T-cell (primary cell): ENCODE measurements around the gene FOXL1. TPM values are rescaled to one million over a fixed set of nuclear protein-coding genes. Genes with fewer than 3 reads are reported as not detected.
A peak's percentile ranks its signal among the peaks of the same experiment; 100 is the strongest.

Experiments used
- ATAC-seq, 4 experiments: fragments of 200-7000 bp in 3 of 4; fragments of 150-1000 bp in 1 of 4; cut with Tn5 transposase; replicated peaks in 1 of 4; 1 replicate in 3 of 4; 2 replicates in 1 of 4; pipeline ENCODE4 v1.10.0; 2021; ENCODE audit warnings: moderate library complexity in 3 of 4, mild to moderate bottlenecking in 2 of 4, moderate number of reproducible peaks in 1 of 4
- CTCF ChIA-PET, 2 donors: fragments of 300-600 bp; sonication (Branson Sonifier 250); formaldehyde crosslinking; loops; one replicate each; lab custom pipeline; 2022; ENCODE audit warnings: antibody characterized with exemption in 2 of 2; lab: Charles Lee
- POLR2A ChIA-PET, 2 donors: fragments of 300-600 bp; sonication (Branson Sonifier 250); formaldehyde crosslinking; loops; one replicate each; lab custom pipeline; 2022; ENCODE audit warnings: antibody characterized with exemption in 2 of 2; lab: Charles Lee
- DNase-seq, 35 experiments: peaks; one replicate each; pipeline versions ENCODE4 v3.0.0 to v3.0.0-alpha.2; 2013 to 2023
- H3K27ac ChIP-seq: one replicate; pipeline ENCODE4 v1.5.1; 2013; ENCODE audit warnings: low read length
- H3K27me3 ChIP-seq, 2 experiments: replicated peaks in 1 of 2; 1 replicate in 1 of 2; 2 replicates in 1 of 2; pipeline versions ENCODE4 v1.6.1 to v1.7.0; 2013; ENCODE audit warnings: low read length in 1 of 2, mixed read lengths in 1 of 2; ENCODE audit not compliant: control insufficient read depth in 2 of 2, insufficient read depth in 2 of 2; ENCODE audit errors: extremely low read depth in 1 of 2
- H3K36me3 ChIP-seq, 2 donors: 1 replicate in 1 of 2; 2 replicates in 1 of 2; pipeline versions ENCODE4 v1.6.1 to v1.7.0; 2013; ENCODE audit warnings: low read length in 1 of 2; ENCODE audit not compliant: control insufficient read depth in 2 of 2, insufficient read depth in 1 of 2; ENCODE audit errors: extremely low read depth in 1 of 2
- H3K4me1 ChIP-seq, 2 experiments: 1 replicate in 1 of 2; 2 replicates in 1 of 2; pipeline versions ENCODE4 v1.6.1 to v1.7.0; 2013; ENCODE audit warnings: low read length in 2 of 2, mixed read lengths in 1 of 2; ENCODE audit not compliant: insufficient read depth in 2 of 2, control insufficient read depth in 1 of 2; ENCODE audit errors: extremely low read depth in 1 of 2
- H3K4me3 ChIP-seq, 2 donors: 1 replicate in 1 of 2; 2 replicates in 1 of 2; pipeline versions ENCODE4 v1.5.1 to v1.7.0; 2013; ENCODE audit warnings: mild to moderate bottlenecking in 2 of 2, low read length in 1 of 2, moderate library complexity in 1 of 2; ENCODE audit not compliant: control insufficient read depth in 1 of 2; ENCODE audit errors: extremely low read depth in 1 of 2
- H3K9me3 ChIP-seq: 2 replicates; pipeline ENCODE4 v1.7.0; 2013
- H3K27ac Mint-ChIP-seq, 2 donors: one replicate each; pipeline ENCODE4 v1.8.0; 2020 to 2021; ENCODE audit warnings: mild to moderate bottlenecking in 2 of 2, mixed read lengths in 2 of 2
- H3K27me3 Mint-ChIP-seq, 2 donors: one replicate each; pipeline ENCODE4 v1.8.0; 2021 to 2022; ENCODE audit warnings: mixed read lengths in 2 of 2
- H3K36me3 Mint-ChIP-seq: one replicate; pipeline ENCODE4 v1.8.0; 2021; ENCODE audit warnings: mixed read lengths
- H3K4me1 Mint-ChIP-seq, 3 donors: one replicate each; pipeline ENCODE4 v1.8.0; 2020 to 2022; ENCODE audit warnings: mixed read lengths in 3 of 3, mild to moderate bottlenecking in 1 of 3
- H3K4me3 Mint-ChIP-seq, 3 donors: one replicate each; pipeline ENCODE4 v1.8.0; 2020 to 2022; ENCODE audit warnings: mild to moderate bottlenecking in 3 of 3, mixed read lengths in 3 of 3, moderate library complexity in 3 of 3
- H3K9me3 Mint-ChIP-seq, 3 donors: one replicate each; pipeline ENCODE4 v1.8.0; 2020 to 2022; ENCODE audit warnings: mixed read lengths in 3 of 3
- WGBS: methylation state at CpG from one replicate; pipeline ENCODE4 v1.1.5; 2013; ENCODE audit warnings: missing lambda C conversion rate; ENCODE audit not compliant: insufficient coverage; 5-methylcytosine and 5-hydroxymethylcytosine counted together
- total RNA-seq, 35 experiments: library from RNA in 6 of 35; stranded (reverse) in 6 of 35; fragments of 120-200 nt in 1 of 35; gene quantifications; one replicate each; pipeline versions ENCODE4 v1.2.1 to v1.2.4 and lab custom pipeline; 2013 to 2026

Gene FOXL1
- total RNA-seq, 5 donors from 2014 or later (not counting 1 experiment from before 2014, with no cell fraction given) = not detected

- Histone ChIP-seq H3K4me3 (peak overlapping the region in 1 of 2 donors; percentile 26), H3K27me3 (peaks cover 10 to 73% of the 10 kb centered on the region in 2 experiments), H3K27ac (no peak overlapping the region), H3K4me1 (peaks cover 4 to 28% of the 10 kb centered on the region in 2 experiments), H3K36me3 (no peaks in the 10 kb centered on the region), H3K9me3 (no peaks in the 10 kb centered on the region)
- POLR2A ChIA-PET = no interaction called here
- ATAC-seq (peak in 1 of 4 experiments; percentile 9), DNase-seq (peak in 1 of 35 experiments; percentile 18)
- H3K9me3 Mint-ChIP-seq = no peaks in the 10 kb centered on the region
- peaks cover 19 to 32% (median 20%) of the 10 kb centered on the region in 3 donors for H3K4me1 Mint-ChIP-seq
- H3K4me3 Mint-ChIP-seq = peak overlapping the region; percentile 6 to 66 (median 21)
- 5% methylated on average over 79 of the region's 88 CpGs for WGBS
- no peaks in the 10 kb centered on the region for H3K36me3 Mint-ChIP-seq
- CTCF ChIA-PET = no interaction called here
- H3K27ac Mint-ChIP-seq = no peak overlapping the region
- peaks cover 49 to 76% of the 10 kb centered on the region in 2 donors for H3K27me3 Mint-ChIP-seq
Measured at GRCh38 chr16:86566966-86567700, 11.2 kb upstream of the FOXL1 start.

GRCh38 chr16:86567701-86568581 is 10.4 kb upstream of the FOXL1 start:
- peak overlapping the region; percentile 6 to 66 (median 21) for H3K4me3 Mint-ChIP-seq
- CTCF ChIA-PET = no interaction called here
- H3K9me3 ChIP-seq = no peaks in the 10 kb centered on the region
- DNase-seq (peak in 1 of 35 experiments; percentile 25), ATAC-seq (no peak)
- no peaks in the 10 kb centered on the region for H3K36me3 Mint-ChIP-seq
- 5% methylated on average over 100 of the region's 116 CpGs for WGBS
- H3K9me3 Mint-ChIP-seq = no peaks in the 10 kb centered on the region
- POLR2A ChIA-PET = no interaction called here
- H3K4me1 ChIP-seq = peaks cover 4 to 28% of the 10 kb centered on the region in 2 experiments
- no peak overlapping the region for H3K27ac Mint-ChIP-seq
- H3K27me3 Mint-ChIP-seq = peaks cover 49 to 80% of the 10 kb centered on the region in 2 donors
- peaks cover 10 to 74% of the 10 kb centered on the region in 2 experiments for H3K27me3 ChIP-seq
- H3K4me3 ChIP-seq = no peak overlapping the region
- H3K36me3 ChIP-seq = no peaks in the 10 kb centered on the region
- peaks cover 19 to 32% (median 20%) of the 10 kb centered on the region in 3 donors for H3K4me1 Mint-ChIP-seq
- no peak overlapping the region for H3K27ac ChIP-seq

- no peak for DNase-seq
- Histone ChIP-seq H3K4me3 (no peak overlapping the region), H3K27ac (no peak overlapping the region), H3K36me3 (no peaks in the 10 kb centered on the region), H3K27me3 (peaks cover 10 to 74% of the 10 kb centered on the region in 2 experiments), H3K4me1 (peaks cover 4 to 20% of the 10 kb centered on the region in 2 experiments), H3K9me3 (no peaks in the 10 kb centered on the region)
- Mint-ChIP-seq H3K4me1 (peaks cover 13 to 25% (median 14%) of the 10 kb centered on the region in 3 donors), H3K27me3 (peaks cover 52 to 79% of the 10 kb centered on the region in 2 donors), H3K9me3 (no peaks in the 10 kb centered on the region), H3K36me3 (no peaks in the 10 kb centered on the region), H3K27ac (no peak overlapping the region), H3K4me3 (peak overlapping the region in 1 of 3 donors; percentile 51)
- ChIA-PET CTCF (interaction anchor here in 1 of 2 donors (0.6 kb wide), 1 partner anchor 25 kb away, joined by 3 read pairs; no protein-coding TSS in a partner anchor), POLR2A (interaction anchor here in 1 of 2 donors (1.1 kb wide), 1 partner anchor 35 kb away, joined by 4 read pairs; no protein-coding TSS in a partner anchor)
- 17% methylated on average over 27 of the region's 33 CpGs for WGBS
- ATAC-seq = no peak
Measured at GRCh38 chr16:86568677-86569623, 9.4 kb upstream of the FOXL1 start.

GRCh38 chr16:86569701-86570447 is 8.5 kb upstream of the FOXL1 start:
- no peak overlapping the region for H3K4me3 Mint-ChIP-seq
- Histone ChIP-seq H3K36me3 (no peaks in the 10 kb centered on the region), H3K27ac (no peak overlapping the region), H3K4me3 (no peak overlapping the region), H3K27me3 (peaks cover 7 to 74% of the 10 kb centered on the region in 2 experiments), H3K4me1 (peaks cover 4 to 16% of the 10 kb centered on the region in 2 experiments), H3K9me3 (no peaks in the 10 kb centered on the region)
- no peaks in the 10 kb centered on the region for H3K9me3 Mint-ChIP-seq
- no peak for ATAC-seq
- H3K27ac Mint-ChIP-seq = no peak overlapping the region
- H3K27me3 Mint-ChIP-seq = peaks cover 52 to 81% of the 10 kb centered on the region in 2 donors
- ChIA-PET POLR2A (interaction anchor here in 1 of 2 donors (1.1 kb wide), 1 partner anchor 35 kb away, joined by 4 read pairs; no protein-coding TSS in a partner anchor), CTCF (interaction anchor here in 1 of 2 donors (0.6 kb wide), 1 partner anchor 24 kb away, joined by 3 read pairs; no protein-coding TSS in a partner anchor)
- WGBS = 83% methylated on average over 1 of the region's 13 CpGs
- DNase-seq = no peak
- peaks cover 6 to 18% (median 6%) of the 10 kb centered on the region in 3 donors for H3K4me1 Mint-ChIP-seq
- H3K36me3 Mint-ChIP-seq = no peaks in the 10 kb centered on the region

DNA sequence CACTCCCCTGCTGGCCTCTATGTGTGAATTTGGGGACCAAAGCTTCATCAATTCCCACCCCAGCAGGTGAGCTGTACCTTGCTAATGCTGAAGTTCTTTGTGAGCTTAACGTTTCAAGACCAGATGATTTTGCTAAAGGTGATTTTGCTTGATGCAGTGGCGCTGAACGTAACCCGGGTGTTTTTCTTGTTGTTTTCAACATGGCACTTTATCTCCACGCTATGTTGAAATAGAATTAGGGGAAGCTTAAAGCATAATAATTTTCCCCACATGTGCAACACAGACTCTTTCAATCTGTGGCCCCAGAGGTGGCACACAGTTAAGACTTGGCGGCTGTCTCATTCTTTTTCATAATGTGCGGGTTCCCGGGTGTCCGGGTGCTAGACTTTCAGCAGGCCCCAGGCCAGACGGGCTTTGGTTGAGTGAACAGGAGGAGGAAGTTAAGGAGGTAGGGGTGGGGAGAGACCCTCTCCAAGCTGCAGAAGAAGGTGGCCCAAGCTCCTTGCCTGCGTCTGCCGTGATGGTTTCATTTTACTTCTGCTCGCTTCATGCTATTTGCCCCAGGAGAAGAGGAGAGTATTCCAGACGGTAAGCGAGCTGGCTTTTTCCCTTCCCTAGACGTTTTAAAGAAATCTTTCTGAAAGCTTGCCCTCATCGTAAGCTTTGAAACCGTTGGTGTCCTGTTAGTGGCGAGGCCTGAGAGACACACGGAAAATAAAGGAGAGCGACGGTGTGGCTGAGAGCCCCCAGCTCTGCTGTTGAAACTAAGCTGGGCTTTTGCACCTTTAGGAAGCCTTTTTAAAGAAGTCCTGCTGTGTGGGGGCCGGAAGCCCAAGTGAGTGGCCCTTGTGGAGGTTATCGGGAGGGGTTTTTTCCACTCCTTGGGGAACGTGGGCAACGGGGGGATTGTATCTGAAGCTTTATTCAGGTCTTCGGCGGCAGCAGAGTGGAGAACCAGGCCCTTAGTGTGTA is 7.5 kb upstream of the FOXL1 start:
- ATAC-seq (no peak), DNase-seq (no peak)
- Histone ChIP-seq H3K36me3 (no peaks in the 10 kb centered on the region), H3K4me3 (no peak overlapping the region), H3K27ac (no peak overlapping the region), H3K4me1 (peaks cover 4 to 18% of the 10 kb centered on the region in 2 experiments), H3K27me3 (peaks cover 5 to 72% of the 10 kb centered on the region in 2 experiments), H3K9me3 (no peaks in the 10 kb centered on the region)
- ChIA-PET POLR2A (no interaction called here), CTCF (no interaction called here)
- Mint-ChIP-seq H3K27ac (no peak overlapping the region), H3K4me3 (no peak overlapping the region), H3K36me3 (no peaks in the 10 kb centered on the region), H3K9me3 (no peaks in the 10 kb centered on the region), H3K4me1 (peaks cover under 1 to 12% (median 6%) of the 10 kb centered on the region in 3 donors), H3K27me3 (peaks cover 53 to 81% of the 10 kb centered on the region in 2 donors)
- WGBS = 73% methylated on average over 21 of the region's 28 CpGs
